ENCODE results near the gene SH2D4B.
"Not testable (repeated sequence)": the region's sequence is repeated elsewhere in the genome, so short reads cannot be mapped to it uniquely, and the experiment has no call there.

The SH2D4B gene

GRCh38 chr10:80543319-80543672, 5.6 kb downstream of the SH2D4B start:
- DNase-seq (ENCODE audit: low read depth), result not testable (repeated sequence)

GRCh38 chr10:80544316-80544953, 6.7 kb downstream of the SH2D4B start:
- no peak for DNase-seq (ENCODE audit: low read depth)

- no peak for DNase-seq (ENCODE audit: low read depth)
Measured at GRCh38 chr10:80545258-80545881, 7.7 kb downstream of the SH2D4B start.

GRCh38 chr10:80552151-80552646, 14.5 kb downstream of the SH2D4B start:
- no peak for DNase-seq (ENCODE audit: low read depth)

- DNase-seq (ENCODE audit: low read depth), result no peak
Measured at GRCh38 chr10:80553436-80553835, 15.7 kb downstream of the SH2D4B start.

GRCh38 chr10:80554050-80554449, 16.3 kb downstream of the SH2D4B start:
- no peak for DNase-seq (ENCODE audit: low read depth)

- DNase-seq (ENCODE audit: low read depth), result no peak
Measured at GRCh38 chr10:80555415-80555814, 17.7 kb downstream of the SH2D4B start.

GRCh38 chr10:80561950-80562349, 24.2 kb downstream of the SH2D4B start:
- DNase-seq (ENCODE audit: low read depth), result no peak

GRCh38 chr10:80567292-80567691, 29.6 kb downstream of the SH2D4B start:
- no peak for DNase-seq (ENCODE audit: low read depth)

- DNase-seq (ENCODE audit: low read depth), result no peak
Measured at GRCh38 chr10:80569131-80569895, 31.6 kb downstream of the SH2D4B start.

GRCh38 chr10:80571352-80571751, 33.6 kb downstream of the SH2D4B start:
- DNase-seq (ENCODE audit: low read depth), result no peak

GRCh38 chr10:80579181-80579763, 41.6 kb downstream of the SH2D4B start:
- no peak for DNase-seq (ENCODE audit: low read depth)

GRCh38 chr10:80579849-80580637, 42.3 kb downstream of the SH2D4B start:
- DNase-seq (ENCODE audit: low read depth), result no peak

- DNase-seq (ENCODE audit: low read depth), result no peak
Measured at GRCh38 chr10:80580638-80581468, 43.2 kb downstream of the SH2D4B start.

GRCh38 chr10:80581469-80581835, 43.8 kb downstream of the SH2D4B start:
- no peak for DNase-seq (ENCODE audit: low read depth)

- DNase-seq (ENCODE audit: low read depth), result no peak
Measured at GRCh38 chr10:80582286-80582960, 44.7 kb downstream of the SH2D4B start.

GRCh38 chr10:80583685-80584084, 46.0 kb downstream of the SH2D4B start:
- DNase-seq (ENCODE audit: low read depth), result no peak

- no peak for DNase-seq (ENCODE audit: low read depth)
Measured at GRCh38 chr10:80585812-80586211, 48.1 kb downstream of the SH2D4B start.

- DNase-seq (ENCODE audit: low read depth), result no peak
Measured at GRCh38 chr10:80588546-80588945, 50.8 kb downstream of the SH2D4B start.

- no peak for DNase-seq (ENCODE audit: low read depth)
Measured at GRCh38 chr10:80589726-80590373, 52.1 kb downstream of the SH2D4B start.
